NCI-H187 (cell line): ENCODE data around the gene PPP1R11.
"Not testable (repeated sequence)": the region's sequence is repeated elsewhere in the genome, so short reads cannot be mapped to it uniquely, and the experiment has no call there.

ENCODE experiments used
- DNase-seq, 2 experiments: peaks; one replicate each; lab custom pipeline; 2025; lab: John Stamatoyannopoulos, UW

Gene PPP1R11

DNA sequence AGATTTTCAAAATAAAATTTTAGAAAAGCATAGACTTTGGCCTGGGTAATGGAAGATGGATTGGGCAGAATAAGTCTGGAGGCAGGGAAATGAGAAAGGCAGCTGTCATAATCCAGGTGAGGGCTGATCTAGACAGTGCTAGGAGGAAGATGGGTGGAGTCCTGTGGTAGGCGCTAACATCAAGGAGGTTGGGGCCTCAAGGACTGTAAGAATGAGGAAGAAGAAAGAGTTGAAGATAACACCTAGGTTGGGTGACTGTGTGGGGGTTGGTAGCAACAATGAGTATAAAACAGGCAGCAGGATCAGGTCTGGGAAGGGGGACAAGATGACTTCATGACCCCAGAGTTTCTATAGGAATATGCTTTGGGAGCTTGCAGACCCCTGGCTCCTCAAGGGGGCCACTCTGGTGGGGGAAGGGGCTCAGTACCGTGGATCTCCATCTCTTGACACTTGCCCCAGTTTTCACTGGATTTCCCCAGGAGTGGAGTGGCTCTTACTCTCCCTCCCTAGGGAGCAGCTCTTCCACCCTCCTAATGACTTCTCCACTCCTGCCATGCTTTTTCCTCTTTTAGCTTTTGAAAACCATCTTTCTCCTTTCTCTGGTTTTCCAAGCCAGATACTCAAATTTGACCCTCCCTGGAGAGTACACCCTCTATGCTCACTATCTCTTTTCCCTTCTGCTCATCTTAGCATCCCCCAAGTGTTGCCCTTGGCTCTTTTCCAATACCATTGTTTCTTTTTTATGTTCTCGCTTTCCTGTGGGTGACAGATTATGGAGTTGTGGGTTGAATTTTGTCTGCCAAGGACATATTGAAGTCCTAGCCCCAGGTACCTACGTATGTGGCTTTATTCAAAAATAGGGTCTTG is 31.1 kb downstream of the PPP1R11 start:
- no peak for DNase-seq

DNA sequence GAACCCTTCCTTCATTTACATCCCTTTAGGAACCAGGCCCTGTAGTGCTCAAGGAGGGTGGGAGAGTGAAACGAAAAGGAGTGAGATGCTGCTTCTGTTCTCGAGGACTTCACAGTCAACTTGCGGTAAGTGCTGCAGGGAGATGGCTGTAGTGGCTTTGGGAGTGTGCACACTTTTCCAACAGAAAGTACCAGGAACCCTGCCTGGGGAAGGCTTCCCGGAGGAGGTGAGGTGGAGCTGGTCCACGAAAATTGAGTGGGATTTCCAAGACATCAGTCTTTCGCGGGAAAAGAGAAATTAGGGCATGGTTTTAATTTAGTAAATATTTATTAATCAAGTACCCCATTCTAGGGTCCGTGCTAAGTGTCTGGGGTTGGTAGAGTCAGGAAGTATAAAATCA is 33.2 kb downstream of the PPP1R11 start:
- no peak for DNase-seq

DNA sequence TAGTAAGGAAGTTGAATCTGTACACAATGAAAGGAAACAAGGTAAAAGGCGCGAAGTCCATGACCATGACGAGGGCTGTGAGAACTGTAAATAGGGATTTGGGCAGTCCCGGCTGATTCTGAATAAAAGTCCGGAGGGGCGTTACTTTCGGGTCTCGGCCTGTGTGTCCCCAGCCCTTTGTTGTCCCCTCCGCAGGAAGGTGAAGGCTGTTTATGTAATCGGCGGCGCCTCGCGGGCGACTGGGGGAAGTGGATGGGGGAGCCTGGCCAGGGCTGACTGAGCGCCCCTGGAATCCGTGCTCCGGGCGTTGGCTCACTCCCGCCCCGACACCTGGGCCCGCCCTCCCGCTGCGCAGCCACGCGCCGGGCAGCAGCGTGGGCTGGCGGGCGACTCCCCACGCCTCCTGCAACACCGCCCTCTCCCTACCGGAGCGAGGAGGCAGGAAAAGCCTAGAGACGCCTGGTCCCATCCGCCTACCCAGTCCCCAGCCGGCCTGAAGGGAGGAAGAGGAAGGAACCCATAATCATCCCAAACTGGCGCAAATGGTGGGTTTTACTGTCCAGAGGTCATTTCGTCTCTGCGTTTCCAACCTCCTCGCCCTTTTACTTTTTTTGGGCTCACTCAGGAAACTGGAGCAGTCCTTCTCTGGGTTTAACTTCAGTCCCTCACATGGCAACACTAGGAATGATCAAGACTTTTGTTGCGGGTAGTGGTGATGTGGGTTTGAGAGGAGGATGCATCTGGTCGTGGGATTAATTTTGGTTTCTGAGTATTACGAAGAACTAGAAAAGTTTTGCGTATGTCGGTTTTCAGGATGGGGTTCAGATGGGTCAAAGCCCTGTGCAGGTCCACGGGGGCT is 33.8 kb downstream of the PPP1R11 start:
- DNase-seq, result no peak

DNA sequence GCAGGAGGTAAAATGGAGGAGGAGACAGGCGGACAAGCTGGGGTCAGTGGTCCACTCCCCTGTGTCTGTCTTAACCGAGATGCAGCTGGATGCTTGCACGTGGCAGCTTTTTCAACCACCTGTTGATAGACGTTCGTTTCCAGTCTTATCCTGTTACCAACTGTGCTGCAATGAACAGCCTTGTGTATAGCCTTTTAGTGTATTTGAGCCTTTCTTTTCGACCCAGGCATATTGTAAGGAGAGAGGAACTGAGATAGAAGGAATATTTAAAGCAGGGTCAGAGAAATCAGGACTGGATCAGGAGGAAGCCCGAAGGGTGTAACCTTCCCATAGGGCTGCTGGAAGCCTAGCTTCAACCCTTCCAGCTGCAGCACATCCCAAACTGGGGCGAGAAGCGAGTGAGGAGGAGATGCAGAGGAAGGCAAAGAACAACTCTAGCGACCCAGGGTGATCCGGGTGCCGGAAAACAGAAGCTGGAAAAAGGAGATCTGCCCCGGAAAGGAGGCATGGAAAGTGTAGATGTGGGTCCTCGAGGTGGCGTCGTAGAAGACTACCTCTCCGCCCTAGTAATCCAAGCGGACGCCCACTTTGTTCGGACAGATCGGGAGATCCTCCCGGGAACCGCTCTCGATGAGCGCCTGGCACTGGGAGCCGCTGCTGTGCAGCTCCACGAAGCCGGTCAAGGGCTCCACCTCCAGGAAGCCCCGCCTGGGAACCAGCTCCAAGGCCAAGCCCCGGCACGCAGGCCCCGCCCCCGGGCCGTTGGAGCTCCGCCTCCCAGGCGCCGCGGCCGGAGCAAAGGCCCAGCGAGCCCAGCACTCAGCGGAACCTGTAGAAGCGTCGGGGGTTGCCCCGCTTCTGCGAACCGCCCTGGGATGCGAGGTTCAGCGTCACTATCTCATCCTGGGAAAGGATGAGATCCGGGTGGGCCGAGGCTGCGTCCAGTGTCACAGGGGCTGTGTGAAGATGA is 34.7 kb downstream of the PPP1R11 start:
- peak; percentile 49 to 55 for DNase-seq

DNA sequence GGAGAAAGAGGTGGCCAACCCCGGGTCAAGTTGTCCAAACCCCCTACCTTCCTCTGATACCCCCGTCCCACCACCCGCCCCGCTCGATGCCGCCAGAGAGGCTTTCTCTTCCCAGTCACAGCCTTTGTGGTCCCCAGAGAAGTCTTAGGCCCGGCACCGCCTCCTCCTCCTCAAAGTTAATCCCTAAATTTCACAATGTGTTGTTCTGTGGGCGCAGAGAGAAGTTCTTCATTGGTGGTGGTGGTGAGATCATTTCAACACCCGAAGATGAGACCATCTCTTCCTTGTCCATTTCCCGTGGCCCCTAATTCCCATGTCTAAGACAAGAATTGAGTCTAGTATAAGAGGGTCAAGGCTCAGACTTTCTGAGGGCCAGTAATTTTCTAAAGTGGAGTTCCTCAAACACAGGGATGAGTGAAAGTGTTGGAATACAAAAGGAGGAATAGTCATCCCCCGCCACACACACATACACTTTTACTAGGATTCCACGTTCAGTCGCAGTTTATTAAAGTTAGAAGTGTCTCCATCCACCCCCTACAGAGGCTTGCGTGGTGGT is 35.5 kb downstream of the PPP1R11 start:
- no peak for DNase-seq

DNA sequence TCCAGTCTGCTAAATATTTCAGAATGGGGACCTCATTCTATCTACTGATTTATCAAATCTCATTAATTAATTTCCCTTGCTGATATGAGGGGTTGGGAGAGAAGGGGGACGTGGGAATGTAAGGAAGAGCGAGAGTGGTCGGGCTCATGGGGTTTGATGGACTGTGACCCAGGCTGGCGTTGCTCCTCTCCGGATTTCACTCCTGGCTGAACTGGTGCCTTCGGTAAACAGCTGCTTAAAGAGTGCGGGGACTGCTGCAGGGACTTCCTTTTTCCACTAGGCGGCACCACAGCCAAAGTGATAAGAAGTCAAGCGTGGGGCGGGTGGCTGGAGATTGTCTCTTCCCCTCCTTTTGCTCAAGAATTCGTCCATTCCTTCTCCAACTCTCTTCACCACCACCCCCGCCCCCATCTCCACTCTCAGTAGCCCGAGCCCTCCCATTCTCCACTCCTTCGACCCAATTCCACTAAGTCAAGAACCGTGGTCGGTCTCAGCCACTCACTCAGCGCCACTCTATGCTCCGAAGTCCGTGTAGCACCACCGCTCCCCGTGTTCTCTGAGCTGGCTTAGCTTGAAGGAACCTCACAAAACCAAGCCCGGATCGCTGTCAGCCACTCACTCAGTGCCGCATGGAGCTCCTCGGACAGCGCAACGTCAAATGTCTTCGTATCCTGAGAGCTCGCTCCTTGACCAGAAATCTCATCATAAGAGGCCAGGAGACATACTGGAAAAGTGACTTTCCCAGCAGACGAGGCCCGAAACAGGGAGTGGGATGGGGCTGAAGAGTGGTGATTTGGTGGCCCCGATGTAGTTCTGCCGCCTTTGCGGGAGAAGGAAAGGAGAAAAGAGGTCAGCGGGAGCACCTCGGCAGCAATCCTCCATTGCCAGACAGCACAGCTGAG is 36.2 kb downstream of the PPP1R11 start:
- DNase-seq, result peak; percentile 34 to 58

DNA sequence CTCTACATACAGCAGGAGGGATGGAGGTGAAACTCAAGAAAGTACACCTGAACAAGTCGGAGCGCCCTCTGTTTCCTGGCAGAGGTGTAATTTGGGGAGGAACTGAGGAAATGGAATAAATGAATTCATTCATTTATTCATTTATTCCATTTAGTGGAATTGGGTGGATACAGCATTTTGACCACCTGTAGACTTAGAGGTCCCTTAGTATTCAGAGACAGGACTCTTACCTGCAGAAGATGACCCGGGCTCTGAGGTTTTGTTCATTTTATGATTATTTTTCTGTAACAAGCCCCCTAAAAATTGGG is 36.8 kb downstream of the PPP1R11 start:
- DNase-seq, result no peak

DNA sequence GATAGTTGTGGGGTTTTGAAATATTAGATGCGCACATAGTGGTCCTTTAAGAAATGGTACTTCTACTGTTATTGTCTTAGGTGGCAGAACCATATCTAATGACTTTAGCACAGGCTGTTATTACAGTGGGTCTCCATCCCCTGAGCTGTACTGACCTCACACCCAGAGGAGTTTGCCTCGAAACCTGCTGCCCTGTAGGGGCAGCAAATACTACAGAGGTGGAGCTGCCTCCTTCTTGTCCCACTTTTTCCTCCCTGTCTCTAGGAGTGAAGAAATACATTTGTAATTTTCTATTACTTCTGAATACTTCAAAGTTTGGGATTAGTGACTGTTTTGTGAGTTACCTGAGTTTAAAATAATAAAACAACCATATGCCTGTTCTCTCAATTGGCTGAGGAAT is 37.7 kb downstream of the PPP1R11 start:
- DNase-seq, result no peak

DNA sequence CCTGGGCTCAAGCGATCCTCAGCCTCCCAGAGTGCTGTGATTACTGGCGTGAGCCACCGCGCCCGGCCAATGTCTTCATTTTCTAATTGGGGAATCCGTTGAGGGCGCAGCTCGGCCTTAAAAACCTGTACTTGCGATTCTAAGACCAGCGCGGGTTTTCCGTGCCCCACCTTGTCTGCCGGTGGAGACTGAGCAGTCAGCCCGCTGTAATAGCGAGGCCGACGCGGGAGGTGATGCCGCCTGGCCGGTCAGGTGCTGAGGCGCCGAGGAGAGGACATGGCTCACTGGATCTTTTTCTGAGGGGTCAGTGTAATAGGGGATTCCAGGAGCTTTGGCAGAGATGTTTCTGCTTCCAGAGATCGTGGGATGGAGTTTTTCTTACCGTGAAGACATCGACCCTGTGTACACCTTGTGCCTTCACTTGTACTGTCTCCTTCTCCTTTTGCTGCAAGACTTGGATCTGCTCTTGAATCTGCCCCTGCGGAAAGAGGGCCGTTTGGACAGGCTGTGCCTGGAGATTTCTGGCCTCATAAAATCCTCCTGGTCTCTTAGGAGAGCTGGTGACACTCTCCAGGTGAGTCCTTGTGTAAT is 44.4 kb downstream of the PPP1R11 start:
- no peak for DNase-seq

DNA sequence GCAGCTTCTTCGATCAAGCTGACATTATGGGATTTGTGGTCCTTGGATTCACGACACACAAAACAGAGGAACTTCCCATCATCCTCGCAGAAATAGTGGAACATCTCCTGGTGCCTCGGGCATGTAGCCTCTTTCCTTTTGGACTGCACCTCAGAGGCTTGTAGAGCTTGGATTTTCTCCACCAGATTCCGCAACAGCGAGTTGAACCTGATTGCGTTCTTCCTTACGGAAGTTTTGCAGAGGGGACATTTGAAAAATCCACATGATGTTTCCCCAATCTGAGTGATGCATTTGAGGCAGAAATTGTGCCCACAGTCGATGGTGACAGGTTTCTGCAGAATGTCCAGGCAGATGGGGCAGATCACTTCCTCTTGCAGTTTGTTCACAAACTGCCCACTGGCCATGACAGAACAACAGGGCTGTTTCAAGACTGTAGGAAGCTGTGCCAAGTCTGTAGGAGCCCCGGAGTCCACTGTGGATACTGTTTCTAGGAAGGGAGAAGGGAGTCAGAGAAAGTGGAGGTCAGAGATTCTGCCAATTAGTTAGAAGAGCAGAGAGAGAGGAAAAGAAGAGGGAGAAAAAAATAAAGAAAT is 45.5 kb downstream of the PPP1R11 start:
- DNase-seq, result no peak

DNA sequence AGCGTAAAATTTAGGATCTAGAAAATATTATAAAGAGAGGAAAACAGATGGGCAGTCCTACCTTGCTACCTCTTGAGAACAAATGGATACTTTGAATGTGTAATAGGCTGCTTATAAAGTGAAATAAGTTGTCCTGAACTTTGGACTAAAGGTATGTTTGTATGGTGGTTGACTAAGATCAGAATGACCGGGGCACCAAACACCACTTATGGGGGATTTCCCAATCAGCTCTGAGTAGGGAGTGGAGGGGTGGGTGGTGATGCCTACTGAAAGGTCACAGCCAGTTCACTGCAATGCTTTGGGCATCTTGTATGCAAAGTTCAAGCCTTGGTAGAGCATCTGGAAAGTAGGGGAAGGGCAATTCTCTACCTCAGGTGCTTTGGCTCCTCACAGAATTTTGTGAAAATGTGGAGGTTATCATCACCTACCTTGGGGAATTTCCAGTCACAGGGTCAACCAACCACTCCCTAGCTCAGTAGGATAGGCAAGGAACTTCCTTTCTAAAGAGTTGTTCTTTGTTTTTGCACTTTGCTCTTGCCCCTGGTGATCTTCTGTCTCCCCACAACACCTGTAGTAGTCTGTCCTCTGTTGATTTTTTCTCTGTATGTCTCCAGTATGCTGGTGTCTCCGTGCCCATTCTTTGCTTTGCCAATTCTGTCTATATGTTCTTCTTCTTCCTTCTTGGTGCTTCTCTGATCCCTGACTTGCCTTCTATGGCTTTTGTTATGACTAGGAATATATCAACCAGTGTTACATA is 46.2 kb downstream of the PPP1R11 start, which contains the start of gene TRIM31:
TRIM31 (minus strand) TSS at position 88 of the 757 bp plus-strand sequence. CDS start 285 bp downstream, outside the sequence.
- no peak for DNase-seq

DNA sequence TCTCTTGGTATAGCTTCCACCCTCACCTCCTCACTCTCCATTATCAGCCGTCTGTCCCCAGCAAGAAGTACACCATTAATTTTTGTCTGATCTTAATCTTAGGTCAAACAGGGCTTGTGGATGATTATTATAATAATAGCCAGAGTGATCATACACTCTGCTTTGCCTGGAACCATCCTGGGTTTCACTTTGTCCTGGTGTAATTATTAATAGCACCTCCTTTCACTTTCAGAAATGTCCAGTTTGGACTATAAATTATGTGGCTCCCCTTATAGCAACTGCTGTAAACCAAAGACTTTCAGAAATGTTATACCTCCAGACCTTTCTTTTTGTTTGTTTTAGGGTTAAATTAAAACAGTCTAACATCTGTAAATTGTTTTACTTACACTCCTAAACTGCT is 46.8 kb downstream of the PPP1R11 start:
- DNase-seq, result no peak

DNA sequence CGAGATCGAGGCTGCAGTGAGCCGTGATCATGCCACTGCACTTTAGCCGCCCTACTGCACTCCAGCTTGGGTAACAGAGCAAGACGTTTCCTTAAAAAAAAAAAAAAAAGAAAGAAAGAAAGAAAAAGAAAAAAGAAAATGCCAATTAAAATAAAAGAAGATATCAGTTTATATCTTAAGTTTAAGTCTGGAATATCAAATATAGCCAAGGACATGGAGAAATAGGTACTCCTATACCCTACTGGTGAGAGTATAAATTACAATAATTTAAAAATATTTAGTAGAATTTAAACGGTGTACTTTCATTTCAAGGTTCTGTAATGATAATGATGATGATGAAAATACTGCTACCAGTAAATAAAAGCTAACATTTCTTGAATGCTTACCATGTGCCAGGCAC is 49.7 kb downstream of the PPP1R11 start:
- DNase-seq, result no peak

DNA sequence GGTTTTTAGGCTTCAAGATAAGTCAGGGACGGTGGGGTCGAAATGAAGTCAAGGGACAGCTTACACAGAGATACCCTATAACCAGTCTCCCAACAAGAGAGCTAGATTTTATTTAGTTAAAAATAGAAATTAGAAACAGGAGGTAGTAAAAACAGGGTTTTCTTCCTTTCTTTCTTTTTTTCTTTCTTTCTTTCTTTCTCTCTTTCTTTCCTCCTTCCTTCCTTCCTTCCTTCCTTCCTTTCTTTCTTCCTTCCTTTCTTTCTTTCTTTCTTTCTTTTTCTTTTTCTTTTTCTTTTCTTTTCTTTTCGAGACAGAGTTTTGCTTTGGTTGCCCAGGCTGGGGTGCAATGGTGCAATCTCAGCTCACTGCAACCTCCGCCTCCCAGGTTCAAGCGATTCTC is 51.7 kb downstream of the PPP1R11 start:
- not testable (repeated sequence) for DNase-seq
